SK-N-MC (cell line): ENCODE results near the gene GTSE1.
"Not testable (repeated sequence)": the region's sequence is repeated elsewhere in the genome, so short reads cannot be mapped to it uniquely, and the experiment has no call there.

Source experiments
- DNase-seq: peaks from one replicate; pipeline ENCODE4 v3.0.0-alpha.2; 2011; ENCODE audit warnings: low read depth, low spot score
- H3K27ac ChIP-seq: fragments of 200-600 bp; sonication (generic); 2 replicates; pipeline ENCODE4 v1.5.1; 2016; ENCODE audit warnings: mixed run types
- H3K36me3 ChIP-seq: fragments of 200-600 bp; sonication (generic); 2 replicates; pipeline ENCODE4 v1.6.1; 2017; ENCODE audit warnings: antibody characterized with exemption, low read length, mixed read lengths; ENCODE audit not compliant: insufficient read depth
- H3K4me3 ChIP-seq: fragments of 200-600 bp; sonication (generic); 2 replicates; pipeline ENCODE4 v1.5.1; 2016
- H3K9ac ChIP-seq: fragments of 200-600 bp; sonication (generic); 2 replicates; pipeline ENCODE4 v1.8.0; 2017; ENCODE audit warnings: mixed run types, mixed read lengths; ENCODE audit not compliant: insufficient read length
- H3K9me3 ChIP-seq: fragments of 200-600 bp; sonication (generic); 2 replicates; pipeline ENCODE4 v1.6.1; 2017; ENCODE audit warnings: low read depth, mild to moderate bottlenecking, antibody characterized with exemption, low read length, moderate library complexity, mixed read lengths
- EZH2 ChIP-seq: fragments of 200-600 bp; sonication (generic); IDR thresholded peaks from one replicate; pipeline ENCODE4 v1.6.1; 2017; ENCODE audit warnings: antibody characterized with exemption
- FOXP2 ChIP-seq: optimal IDR thresholded peaks from 2 replicates; pipeline ENCODE3; 2011; ENCODE audit warnings: mild to moderate bottlenecking, moderate library complexity; ENCODE audit not compliant: insufficient read depth; ENCODE audit errors: extremely low read length, control extremely low read depth
- POLR2AphosphoS5 ChIP-seq: IDR thresholded peaks from 2 replicates; pipeline ENCODE4 v1.6.1; 2012; ENCODE audit warnings: mild to moderate bottlenecking, low read depth, low read length, borderline replicate concordance

The GTSE1 gene

GRCh38 chr22:46256358-46256958 is 40.2 kb upstream of the GTSE1 start:
- no peak for DNase-seq

GRCh38 chr22:46259374-46259773 is 37.3 kb upstream of the GTSE1 start:
- Histone ChIP-seq H3K36me3 (no peaks in the 10 kb centered on the region), H3K27ac (no peak overlapping the region), H3K9ac (no peak overlapping the region), H3K4me3 (no peak overlapping the region), H3K9me3 (no peaks in the 10 kb centered on the region)
- no peak for TF ChIP-seq POLR2AphosphoS5
- TF ChIP-seq EZH2 = no peak
- no peak for TF ChIP-seq FOXP2
- DNase-seq = no peak

More at GRCh38 chr22:46256358-46256958, 40.2 kb upstream of the GTSE1 start:
- H3K4me3 ChIP-seq = no peak overlapping the region
- H3K27ac ChIP-seq = no peak overlapping the region
- no peak overlapping the region for H3K9ac ChIP-seq
- H3K9me3 ChIP-seq = no peaks in the 10 kb centered on the region
- TF ChIP-seq EZH2 (no peak), POLR2AphosphoS5 (no peak)
- no peaks in the 10 kb centered on the region for H3K36me3 ChIP-seq

GRCh38 chr22:46260038-46260437 is 36.6 kb upstream of the GTSE1 start:
- Histone ChIP-seq H3K36me3 (no peaks in the 10 kb centered on the region), H3K27ac (no peak overlapping the region), H3K9ac (no peak overlapping the region), H3K4me3 (no peak overlapping the region), H3K9me3 (no peaks in the 10 kb centered on the region)
- DNase-seq = no peak
- TF ChIP-seq FOXP2 (no peak), EZH2 (no peak), POLR2AphosphoS5 (no peak)

- Histone ChIP-seq H3K36me3 (no peaks in the 10 kb centered on the region), H3K9ac (no peak overlapping the region), H3K4me3 (no peak overlapping the region), H3K27ac (no peak overlapping the region), H3K9me3 (no peaks in the 10 kb centered on the region)
- TF ChIP-seq POLR2AphosphoS5 = no peak
- no peak for TF ChIP-seq EZH2
- no peak for TF ChIP-seq FOXP2
- no peak for DNase-seq
Measured at GRCh38 chr22:46262449-46263215, 34.0 kb upstream of the GTSE1 start.

GRCh38 chr22:46263216-46263590 is 33.5 kb upstream of the GTSE1 start, which contains the start of gene PKDREJ:
Gene PKDREJ, minus strand, starts transcription at chr22:46263343. Its CDS starts 21 bp downstream, at chr22:46263322.
- Histone ChIP-seq H3K36me3 (no peaks in the 10 kb centered on the region), H3K9me3 (no peaks in the 10 kb centered on the region), H3K4me3 (no peak within 1 kb of the TSS), H3K9ac (no peak within 1 kb of the TSS), H3K27ac (no peak within 1 kb of the TSS)
- no peak for DNase-seq
- TF ChIP-seq FOXP2 = no peak
- no peak for TF ChIP-seq POLR2AphosphoS5
- TF ChIP-seq EZH2 = no peak

GRCh38 chr22:46264520-46264919 is 32.1 kb upstream of the GTSE1 start:
- not testable (repeated sequence) for H3K4me3 ChIP-seq, H3K27ac ChIP-seq, H3K9me3 ChIP-seq, DNase-seq, H3K9ac ChIP-seq, H3K36me3 ChIP-seq

GRCh38 chr22:46265627-46266026 is 31.0 kb upstream of the GTSE1 start:
- not testable (repeated sequence) for H3K36me3 ChIP-seq, H3K4me3 ChIP-seq, H3K27ac ChIP-seq, DNase-seq, H3K9me3 ChIP-seq, H3K9ac ChIP-seq

GRCh38 chr22:46267431-46268279 is 29.0 kb upstream of the GTSE1 start, which contains the start of gene TTC38:
Gene TTC38, plus strand, starts transcription at chr22:46268008. Its CDS starts 32 bp downstream, at chr22:46268040.
- DNase-seq = no peak
- H3K9me3 ChIP-seq = no peaks in the 10 kb centered on the region
- peak within 1 kb of the TSS; percentile 74 for H3K4me3 ChIP-seq
- TF ChIP-seq POLR2AphosphoS5 (peak; percentile 33; the same call in 1 of the 2 replicates), EZH2 (no peak)
- no peaks in the 10 kb centered on the region for H3K36me3 ChIP-seq
- H3K9ac ChIP-seq = peak within 1 kb of the TSS; percentile 59
- H3K27ac ChIP-seq = no peak within 1 kb of the TSS

GRCh38 chr22:46269564-46269963 is 27.1 kb upstream of the GTSE1 start:
- no peak for DNase-seq
- H3K9me3 ChIP-seq = no peaks in the 10 kb centered on the region
- no peak overlapping the region for H3K9ac ChIP-seq
- no peaks in the 10 kb centered on the region for H3K36me3 ChIP-seq
- H3K27ac ChIP-seq = no peak overlapping the region
- TF ChIP-seq EZH2 = no peak
- no peak for TF ChIP-seq FOXP2
- no peak for TF ChIP-seq POLR2AphosphoS5
- no peak overlapping the region for H3K4me3 ChIP-seq
